Measurements from ENCODE around the gene CLEC1A. TPM values are rescaled to one million over a fixed set of nuclear protein-coding genes. Genes with fewer than 3 reads are reported as not detected.

Gene CLEC1A, protein sequence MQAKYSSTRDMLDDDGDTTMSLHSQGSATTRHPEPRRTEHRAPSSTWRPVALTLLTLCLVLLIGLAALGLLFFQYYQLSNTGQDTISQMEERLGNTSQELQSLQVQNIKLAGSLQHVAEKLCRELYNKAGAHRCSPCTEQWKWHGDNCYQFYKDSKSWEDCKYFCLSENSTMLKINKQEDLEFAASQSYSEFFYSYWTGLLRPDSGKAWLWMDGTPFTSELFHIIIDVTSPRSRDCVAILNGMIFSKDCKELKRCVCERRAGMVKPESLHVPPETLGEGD
- 1 to 10 TPM; 1.2 to 7.3 (median 2.5) TPM for total RNA-seq
- polyA plus RNA-seq: 1 to 10 TPM; 2.5 to 3.1 TPM
- long read RNA-seq, donor 1, partial matches to known transcripts: 0 of 2 reads
- long read RNA-seq, donor 1, other reads (novel, unspliced or antisense): 2 of 2 reads
- long read RNA-seq, donor 2, partial matches to known transcripts: 0 of 4 reads
- long read RNA-seq, donor 2, other reads (novel, unspliced or antisense): 2 of 4 reads
- long read RNA-seq, donor 3: 0 reads

- peak in 4 of 5 donors; percentile 35 to 58 (median 46) for DNase-seq
- H3K27ac ChIP-seq: peak within 1 kb of the TSS; percentile 60 to 85 (median 75)
- no peaks in the 10 kb centered on the region for H3K27me3 ChIP-seq
- ATAC-seq: peak; percentile 74 to 86 (median 76)
- H3K4me3 ChIP-seq: peak within 1 kb of the TSS; percentile 2 to 61 (median 45)
- no peaks in the 10 kb centered on the region for H3K36me3 ChIP-seq
- TF ChIP-seq CTCF (IDR thresholded peaks at IDR 0.05): no peak
- TF ChIP-seq POLR2A (IDR thresholded peaks at IDR 0.05): peak in 1 of 2 donors; percentile 73
- H3K9me3 ChIP-seq: no peaks in the 10 kb centered on the region
- intact Hi-C loops (cut with DNase I): loop anchor here in 3 of 10 donors (1.0 to 5.0 kb wide), 3 partner anchors 30 to 64 kb away; no protein-coding TSS in a partner anchor
- WGBS, 4 donors: 35 to 59% (median 38%) methylated on average over 10 of the region's 10 CpGs
- peaks cover 0 to 63% (median 10%) of the 10 kb centered on the region in 12 donors for H3K4me1 ChIP-seq
Observed at GRCh38 chr12:10098791-10099190, at the start of gene CLEC1A. CLEC1A (minus strand) TSS chr12:10098985; CDS start chr12:10098922, 63 bp downstream.

GRCh38 chr12:10147714-10148403, 49.1 kb upstream of the CLEC1A start:
- WGBS, 4 donors: 89 to 93% (median 90%) methylated on average over 5 of the region's 5 CpGs
- H3K4me3 ChIP-seq: no peak overlapping the region
- ATAC-seq: no peak
- no peaks in the 10 kb centered on the region for H3K27me3 ChIP-seq
- no peak overlapping the region for H3K27ac ChIP-seq
- H3K36me3 ChIP-seq: no peaks in the 10 kb centered on the region
- peaks cover 0 to 9% (median 4%) of the 10 kb centered on the region in 12 donors for H3K4me1 ChIP-seq
- H3K9me3 ChIP-seq: no peaks in the 10 kb centered on the region
- TF ChIP-seq POLR2A (IDR thresholded peaks at IDR 0.05) (no peak), CTCF (IDR thresholded peaks at IDR 0.05) (no peak)
- intact Hi-C loops (cut with DNase I): no loop called here
- no peak for DNase-seq

- no peak for TF ChIP-seq CTCF (IDR thresholded peaks at IDR 0.05)
- no peak for TF ChIP-seq POLR2A (IDR thresholded peaks at IDR 0.05)
- WGBS, 4 donors: 0 to 17% (median 0%) methylated on average over 1 of the region's 1 CpG
- peaks cover 0 to 11% (median 6%) of the 10 kb centered on the region in 12 donors for H3K4me1 ChIP-seq
- no peak for DNase-seq
- H3K36me3 ChIP-seq: no peaks in the 10 kb centered on the region
- ATAC-seq: peak; percentile 67 to 83 (median 76)
- no peaks in the 10 kb centered on the region for H3K27me3 ChIP-seq
- peak overlapping the region in 7 of 12 donors; percentile 1 to 60 (median 29) for H3K27ac ChIP-seq
- H3K9me3 ChIP-seq: no peaks in the 10 kb centered on the region
- H3K4me3 ChIP-seq: no peak overlapping the region
- intact Hi-C loops (cut with DNase I): loop anchor here in 7 of 10 donors (2.0 to 5.0 kb wide), 4 partner anchors 108 to 391 kb away; partner anchors contain the start of genes CLEC9A (in 2 of the 7) and CLEC12B (in 1 of the 7)
Observed at GRCh38 chr12:10142976-10143589, 44.3 kb upstream of the CLEC1A start.
